Adipocyte (in vitro differentiated cells): ENCODE data around the gene PRAF2.

Source experiments
- DNase-seq: peaks from one replicate; pipeline ENCODE4 v3.0.0-alpha.2; 2015; ENCODE audit warnings: low read depth
- H3K27me3 ChIP-seq: replicated peaks from 2 replicates; pipeline ENCODE4 v1.7.0; 2013; ENCODE audit warnings: mild to moderate bottlenecking, low read length, moderate library complexity; ENCODE audit not compliant: control insufficient read depth, insufficient read depth
- H3K36me3 ChIP-seq: 2 replicates; pipeline ENCODE4 v1.7.0; 2013; ENCODE audit warnings: low read length, mild to moderate bottlenecking, moderate library complexity; ENCODE audit not compliant: control insufficient read depth, insufficient read depth, severe bottlenecking
- H3K4me1 ChIP-seq: 2 replicates; pipeline ENCODE4 v1.7.0; 2013; ENCODE audit warnings: mild to moderate bottlenecking, low read length, moderate library complexity; ENCODE audit not compliant: control insufficient read depth, insufficient read depth
- H3K4me3 ChIP-seq: 2 replicates; pipeline ENCODE4 v1.7.0; 2013; ENCODE audit warnings: mild to moderate bottlenecking, low read length, moderate library complexity
- H3K9ac ChIP-seq: 2 replicates; pipeline ENCODE4 v1.7.0; 2013; ENCODE audit warnings: mild to moderate bottlenecking, low read length, moderate library complexity
- H3K9me3 ChIP-seq: 2 replicates; pipeline ENCODE4 v1.7.0; 2013; ENCODE audit warnings: mild to moderate bottlenecking, low read length, moderate library complexity; ENCODE audit not compliant: control insufficient read depth

The PRAF2 gene

GRCh38 chrX:49073601-49074575, at the start of gene PRAF2:
Gene PRAF2 (minus strand): TSS chrX:49074002. CDS start chrX:49073987, 15 bp downstream.
- peak within 1 kb of the TSS; percentile 85 for H3K4me3 ChIP-seq
- no peaks in the 10 kb centered on the region for H3K9me3 ChIP-seq
- H3K4me1 ChIP-seq = peaks cover 15% of the 10 kb centered on the region
- no peaks in the 10 kb centered on the region for H3K27me3 ChIP-seq
- peak within 1 kb of the TSS; percentile 87 for H3K9ac ChIP-seq
- DNase-seq = peak; percentile 93
- peaks cover 10% of the 10 kb centered on the region for H3K36me3 ChIP-seq

GRCh38 chrX:49122499-49122898, 48.7 kb upstream of the PRAF2 start:
- Histone ChIP-seq H3K36me3 (peaks cover 6% of the 10 kb centered on the region), H3K4me1 (peaks cover 6% of the 10 kb centered on the region), H3K9me3 (no peaks in the 10 kb centered on the region), H3K27me3 (no peaks in the 10 kb centered on the region), H3K4me3 (peak overlapping the region; percentile 92), H3K9ac (peak overlapping the region; percentile 92)
- DNase-seq = no peak

GRCh38 chrX:49120091-49120490, 46.3 kb upstream of the PRAF2 start:
- DNase-seq = no peak
- no peaks in the 10 kb centered on the region for H3K9me3 ChIP-seq

GRCh38 chrX:49117581-49117980, 43.8 kb upstream of the PRAF2 start:
- Histone ChIP-seq H3K9ac (no peak overlapping the region), H3K36me3 (peaks cover 41% of the 10 kb centered on the region), H3K27me3 (no peaks in the 10 kb centered on the region), H3K9me3 (no peaks in the 10 kb centered on the region), H3K4me1 (peaks cover 3% of the 10 kb centered on the region), H3K4me3 (no peak overlapping the region)
- no peak for DNase-seq

More at GRCh38 chrX:49120091-49120490, 46.3 kb upstream of the PRAF2 start:
- Histone ChIP-seq H3K36me3 (peaks cover 28% of the 10 kb centered on the region), H3K27me3 (no peaks in the 10 kb centered on the region), H3K4me3 (no peak overlapping the region), H3K9ac (no peak overlapping the region), H3K4me1 (peaks cover 6% of the 10 kb centered on the region)

GRCh38 chrX:49116716-49117115, 42.9 kb upstream of the PRAF2 start:
- no peak overlapping the region for H3K9ac ChIP-seq
- no peaks in the 10 kb centered on the region for H3K4me1 ChIP-seq
- H3K27me3 ChIP-seq = no peaks in the 10 kb centered on the region
- no peaks in the 10 kb centered on the region for H3K9me3 ChIP-seq
- peaks cover 44% of the 10 kb centered on the region for H3K36me3 ChIP-seq
- no peak overlapping the region for H3K4me3 ChIP-seq
- no peak for DNase-seq

GRCh38 chrX:49116076-49116475, 42.3 kb upstream of the PRAF2 start:
- Histone ChIP-seq H3K4me1 (no peaks in the 10 kb centered on the region), H3K9ac (no peak overlapping the region), H3K36me3 (peaks cover 44% of the 10 kb centered on the region), H3K9me3 (no peaks in the 10 kb centered on the region), H3K4me3 (no peak overlapping the region), H3K27me3 (no peaks in the 10 kb centered on the region)
- no peak for DNase-seq

GRCh38 chrX:49111791-49112190, 38.0 kb upstream of the PRAF2 start:
- H3K4me1 ChIP-seq = no peaks in the 10 kb centered on the region
- DNase-seq = no peak
- H3K36me3 ChIP-seq = peaks cover 41% of the 10 kb centered on the region
- H3K4me3 ChIP-seq = no peak overlapping the region
- no peaks in the 10 kb centered on the region for H3K9me3 ChIP-seq
- no peak overlapping the region for H3K9ac ChIP-seq
- H3K27me3 ChIP-seq = no peaks in the 10 kb centered on the region

GRCh38 chrX:49110417-49110816, 36.6 kb upstream of the PRAF2 start:
- no peak for DNase-seq
- Histone ChIP-seq H3K4me1 (no peaks in the 10 kb centered on the region), H3K9me3 (no peaks in the 10 kb centered on the region), H3K27me3 (no peaks in the 10 kb centered on the region), H3K4me3 (no peak overlapping the region), H3K9ac (no peak overlapping the region), H3K36me3 (peaks cover 28% of the 10 kb centered on the region)

GRCh38 chrX:49108641-49109040, 34.8 kb upstream of the PRAF2 start:
- no peak overlapping the region for H3K9ac ChIP-seq
- H3K27me3 ChIP-seq = no peaks in the 10 kb centered on the region
- H3K36me3 ChIP-seq = peaks cover 21% of the 10 kb centered on the region
- H3K4me1 ChIP-seq = no peaks in the 10 kb centered on the region
- no peaks in the 10 kb centered on the region for H3K9me3 ChIP-seq
- no peak for DNase-seq
- H3K4me3 ChIP-seq = no peak overlapping the region

GRCh38 chrX:49106930-49107329, 33.1 kb upstream of the PRAF2 start:
- no peak overlapping the region for H3K9ac ChIP-seq
- no peak overlapping the region for H3K4me3 ChIP-seq
- no peaks in the 10 kb centered on the region for H3K27me3 ChIP-seq
- peak; percentile 41 for DNase-seq
- no peaks in the 10 kb centered on the region for H3K9me3 ChIP-seq
- peaks cover 10% of the 10 kb centered on the region for H3K36me3 ChIP-seq
- peaks cover 3% of the 10 kb centered on the region for H3K4me1 ChIP-seq

GRCh38 chrX:49106296-49106695, 32.5 kb upstream of the PRAF2 start:
- no peak for DNase-seq
- Histone ChIP-seq H3K9ac (no peak overlapping the region), H3K9me3 (no peaks in the 10 kb centered on the region), H3K27me3 (no peaks in the 10 kb centered on the region), H3K36me3 (peaks cover 10% of the 10 kb centered on the region), H3K4me1 (peaks cover 3% of the 10 kb centered on the region), H3K4me3 (no peak overlapping the region)
